Right lobe of liver (tissue), 4 donors: ENCODE results near the gene NAXE.

Experiments used
- CTCF ChIP-seq, 4 donors: fragments of 200-600 bp in 3 of 4; fragments of 450-650 bp in 1 of 4; IDR thresholded peaks; one replicate each; pipeline versions ENCODE4 v1.5.1 to v1.8.0; 2016 to 2022; ENCODE audit warnings: antibody characterized with exemption in 4 of 4, mild to moderate bottlenecking in 2 of 4
- POLR2A ChIP-seq: fragments of 450-650 bp; IDR thresholded peaks from one replicate; pipeline ENCODE4 v1.6.1; 2017; ENCODE audit warnings: antibody characterized with exemption, mild to moderate bottlenecking
- donor health status: DM: no; HTN: no; CAD: no.
- donor health status: DM: no; HTN: no; CAD: no.
- donor health status: DM: no; HTN: yes; CAD: no.

- no peak for TF ChIP-seq CTCF (IDR thresholded peaks at IDR 0.05)
- TF ChIP-seq POLR2A, result no peak
These were observed 33.3 kb downstream of the NAXE start for GRCh38 chr1:156624814-156625435.
